SK-MEL-5 (cell line): ENCODE measurements around the gene KRTAP10-3. TPM values are rescaled to one million over a fixed set of nuclear protein-coding genes. Genes with fewer than 3 reads are reported as not detected.
"Not testable (repeated sequence)": the region's sequence is repeated elsewhere in the genome, so short reads cannot be mapped to it uniquely, and the experiment has no call there.

Experiments used
- DNase-seq: peaks from one replicate; pipeline ENCODE4 v3.0.0-alpha.2; 2016; ENCODE audit warnings: low read depth, low spot score
- in situ Hi-C: cut with HindIII; loops from 2 replicates; pipeline ENCODE4 v1.10.0; 2016; ENCODE audit warnings: low sequenced_read_pairs, high pct_unique_total_duplicates, low pct_unique_long_range_greater_than_20kb
- total RNA-seq: library from RNA; depleted of rRNA; stranded (reverse); fragments of >200 nt; shearing (Covaris generic); gene quantifications from 2 replicates; pipeline ENCODE4 v1.2.3, GENCODE V29; 2014

Gene KRTAP10-3
- total RNA-seq, 1 experiment from 2014 or later = not detected

- DNase-seq = no peak
- in situ Hi-C loops = no loop called here
These were observed 34.1 kb upstream of the KRTAP10-3 start, which contains the start of gene KRTAP10-6 for GRCh38 chr21:44592446-44593311. Gene KRTAP10-6 (minus strand): TSS chr21:44592505. CDS start chr21:44592484, 21 bp downstream.

- DNase-seq, in situ Hi-C loops: not testable (repeated sequence)
These were observed 33.2 kb upstream of the KRTAP10-3 start for GRCh38 chr21:44591801-44592130.

- DNase-seq, in situ Hi-C loops: not testable (repeated sequence)
These were observed 32.6 kb upstream of the KRTAP10-3 start for GRCh38 chr21:44590897-44591800.

- in situ Hi-C loops = no loop called here
- DNase-seq = no peak
These were observed 31.7 kb upstream of the KRTAP10-3 start for GRCh38 chr21:44590311-44590721.

- in situ Hi-C loops = no loop called here
- DNase-seq = no peak
These were observed 31.2 kb upstream of the KRTAP10-3 start for GRCh38 chr21:44589586-44590305.

- in situ Hi-C loops = no loop called here
- DNase-seq = no peak
These were observed 30.5 kb upstream of the KRTAP10-3 start for GRCh38 chr21:44589094-44589493.

GRCh38 chr21:44585892-44586291 is 27.3 kb upstream of the KRTAP10-3 start:
- in situ Hi-C loops = no loop called here
- DNase-seq = no peak

- in situ Hi-C loops = no loop called here
- no peak for DNase-seq
These were observed 25.2 kb upstream of the KRTAP10-3 start for GRCh38 chr21:44583800-44584147.

GRCh38 chr21:44583089-44583799 is 24.6 kb upstream of the KRTAP10-3 start:
- in situ Hi-C loops = no loop called here
- DNase-seq = no peak

- in situ Hi-C loops = no loop called here
- DNase-seq = no peak
These were observed 23.5 kb upstream of the KRTAP10-3 start for GRCh38 chr21:44582055-44582454.

GRCh38 chr21:44581158-44581557 is 22.6 kb upstream of the KRTAP10-3 start:
- no peak for DNase-seq
- in situ Hi-C loops = no loop called here

GRCh38 chr21:44580231-44580821 is 21.7 kb upstream of the KRTAP10-3 start, which contains the start of gene KRTAP10-5:
Gene KRTAP10-5 (minus strand): TSS chr21:44580604. CDS start chr21:44580578, 26 bp downstream.
- in situ Hi-C loops, DNase-seq: not testable (repeated sequence)

- DNase-seq = no peak
- in situ Hi-C loops = no loop called here
These were observed 21.2 kb upstream of the KRTAP10-3 start for GRCh38 chr21:44579833-44580144.

GRCh38 chr21:44579056-44579832 is 20.6 kb upstream of the KRTAP10-3 start:
- no peak for DNase-seq
- in situ Hi-C loops = no loop called here

- in situ Hi-C loops = no loop called here
- DNase-seq = no peak
These were observed 19.9 kb upstream of the KRTAP10-3 start for GRCh38 chr21:44578371-44579055.

GRCh38 chr21:44576025-44576420 is 17.4 kb upstream of the KRTAP10-3 start:
- in situ Hi-C loops = no loop called here
- DNase-seq = no peak
